Cerebellar cortex (tissue), 1 donor: Measurements from ENCODE around the gene P3H4.
A peak's percentile ranks its signal among the peaks of the same experiment; 100 is the strongest.
"Not testable (repeated sequence)": the region's sequence is repeated elsewhere in the genome, so short reads cannot be mapped to it uniquely, and the experiment has no call there.

Experiments used
- DNase-seq: peaks from one replicate; pipeline ENCODE4 v3.0.0-alpha.2; 2015; ENCODE audit warnings: low spot score

P3H4 gene

DNA sequence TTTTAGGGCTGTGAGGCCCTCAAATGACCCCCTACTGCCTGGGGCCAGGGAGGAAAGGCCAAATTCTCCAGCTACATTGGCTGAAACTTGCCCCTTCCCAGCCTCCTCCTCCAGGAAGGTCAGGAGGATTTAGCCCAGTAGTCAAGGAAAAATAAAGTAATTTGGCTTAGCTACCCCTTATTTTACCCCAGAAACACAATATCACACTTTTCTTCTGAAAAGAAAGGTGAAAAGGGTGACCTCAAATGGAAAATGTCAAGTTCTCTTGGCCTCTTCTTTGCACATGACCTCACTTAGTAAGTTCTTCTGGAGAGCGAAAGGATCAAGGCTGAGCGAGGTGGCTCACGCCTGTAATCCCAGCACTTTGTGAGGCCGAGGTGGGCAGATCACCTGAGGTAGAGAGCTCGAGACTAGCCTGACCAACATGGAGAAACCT is 17.2 kb downstream of the P3H4 start:
- no peak for DNase-seq

DNA sequence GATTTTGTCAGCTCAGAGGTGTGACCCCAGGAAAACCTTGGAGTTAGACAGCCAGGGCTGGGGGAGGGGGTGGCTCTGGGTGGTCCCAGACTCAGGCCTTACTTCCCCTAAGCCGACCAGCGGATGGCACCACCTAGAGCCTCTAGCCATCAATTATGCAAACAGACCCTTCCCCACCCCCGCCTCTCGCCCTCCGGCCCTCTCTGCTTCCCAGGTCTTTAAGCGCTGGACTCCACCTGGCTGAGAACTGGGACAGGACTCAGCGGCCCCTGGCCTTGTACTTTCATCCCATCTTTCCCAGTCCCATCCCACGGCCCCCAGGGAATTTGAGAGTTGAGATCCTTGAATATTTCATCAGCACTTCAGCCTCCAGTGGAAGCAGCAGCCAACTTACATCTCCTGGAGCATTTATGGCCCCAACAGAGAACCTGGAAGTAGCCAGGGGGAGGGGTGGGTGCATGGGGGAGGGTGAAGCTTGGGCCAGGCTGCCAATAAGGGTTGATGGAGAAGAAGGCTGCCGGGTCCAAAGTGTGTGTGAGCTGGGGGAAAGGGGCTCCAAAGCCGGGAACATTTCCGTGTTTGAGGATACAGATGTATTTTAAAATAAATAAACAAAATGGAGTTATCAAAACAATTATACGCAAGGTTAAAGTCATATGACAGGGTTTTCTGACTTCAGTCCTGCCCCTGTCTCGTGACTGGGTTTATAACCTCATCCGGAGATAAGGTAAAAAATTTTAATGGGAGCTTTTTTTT is 17.8 kb downstream of the P3H4 start:
- no peak for DNase-seq

GRCh38 chr17:41792845-41793783 is 18.6 kb downstream of the P3H4 start:
- DNase-seq, result no peak

GRCh38 chr17:41787021-41787418 is 24.7 kb downstream of the P3H4 start:
- DNase-seq, result no peak

DNA sequence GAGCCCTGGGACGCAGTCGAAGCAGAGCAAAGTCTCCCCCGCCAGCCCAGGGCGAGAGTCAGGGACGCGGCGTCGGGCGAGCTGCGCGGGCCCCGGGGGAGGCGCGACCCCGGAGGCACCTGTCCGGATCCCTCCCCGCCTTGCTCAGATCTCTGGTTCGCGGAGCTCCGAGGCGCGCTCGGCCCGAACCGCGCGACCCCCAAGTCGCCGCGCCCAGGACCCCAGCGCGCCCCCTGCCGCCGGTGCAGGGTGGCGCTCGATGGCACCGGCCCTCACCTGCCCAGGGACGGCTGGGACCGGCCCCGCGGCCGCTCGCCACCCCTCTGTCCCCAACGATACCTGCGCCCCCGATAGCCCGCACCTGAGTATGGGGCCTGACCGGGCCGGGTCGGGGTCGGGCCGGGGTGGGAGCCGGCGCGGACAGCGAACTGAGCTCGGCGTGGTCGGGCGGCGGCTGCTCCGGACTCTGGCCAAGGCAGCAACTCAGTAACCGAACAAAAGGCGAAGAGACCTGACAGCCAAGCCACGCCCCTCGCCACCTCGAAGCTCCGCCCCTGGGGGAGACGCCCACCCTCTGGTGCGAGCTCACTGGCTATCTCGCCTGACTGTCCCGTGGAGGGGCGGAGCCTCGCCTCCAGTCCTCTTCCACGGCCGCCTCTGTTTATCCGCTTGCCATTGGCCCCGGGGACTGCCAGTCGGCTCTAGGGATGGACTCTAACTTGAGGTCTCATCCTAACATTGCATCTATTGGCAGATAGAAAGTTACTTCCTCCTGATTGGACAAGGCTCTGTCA is 25.3 kb downstream of the P3H4 start, which contains the start of gene JUP:
TSS of gene JUP (minus strand) at position 485 of the 794 bp plus-strand sequence. CDS start 14,857 bp downstream, outside the sequence.
- DNase-seq, result peak; percentile 100

GRCh38 chr17:41785859-41786226 is 25.9 kb downstream of the P3H4 start:
- DNase-seq, result no peak

DNA sequence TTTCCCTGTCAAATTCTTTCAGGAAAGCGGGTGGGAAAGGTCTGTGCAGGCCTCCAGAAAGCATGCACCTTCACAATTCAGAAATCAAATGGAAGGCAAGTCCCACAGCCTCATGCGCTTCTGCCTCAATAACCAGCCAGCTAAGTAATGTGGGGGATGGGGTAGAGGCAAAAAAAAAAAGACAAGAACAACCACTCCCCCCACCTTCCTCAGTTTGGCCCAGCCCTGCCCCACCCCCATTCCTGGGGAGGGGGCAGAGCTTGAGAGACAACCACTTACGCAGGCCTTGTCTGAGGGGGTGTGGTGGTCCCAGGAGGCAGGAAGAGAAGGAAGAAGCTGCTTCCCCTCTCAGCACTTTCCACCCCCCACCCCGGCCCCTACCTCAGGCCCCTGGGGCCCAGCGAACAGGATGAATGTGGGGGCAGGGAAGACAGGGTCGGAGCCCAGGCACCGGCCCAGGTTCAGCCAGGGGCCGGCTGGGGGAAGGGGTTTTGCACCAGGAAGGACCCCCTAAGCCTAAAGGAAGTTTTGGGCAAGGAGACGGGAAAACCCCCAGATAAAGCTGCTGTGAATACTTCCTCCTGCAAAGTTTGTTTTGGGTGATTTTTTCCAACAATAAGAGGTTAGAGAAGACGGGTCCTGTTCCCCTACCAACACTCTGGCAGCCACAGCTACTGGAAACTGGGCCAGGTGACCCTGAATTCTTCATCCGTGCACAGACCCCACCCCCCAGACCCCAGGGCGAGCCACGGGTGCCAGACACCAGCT is 26.5 kb downstream of the P3H4 start:
- DNase-seq, result peak; percentile 65

DNA sequence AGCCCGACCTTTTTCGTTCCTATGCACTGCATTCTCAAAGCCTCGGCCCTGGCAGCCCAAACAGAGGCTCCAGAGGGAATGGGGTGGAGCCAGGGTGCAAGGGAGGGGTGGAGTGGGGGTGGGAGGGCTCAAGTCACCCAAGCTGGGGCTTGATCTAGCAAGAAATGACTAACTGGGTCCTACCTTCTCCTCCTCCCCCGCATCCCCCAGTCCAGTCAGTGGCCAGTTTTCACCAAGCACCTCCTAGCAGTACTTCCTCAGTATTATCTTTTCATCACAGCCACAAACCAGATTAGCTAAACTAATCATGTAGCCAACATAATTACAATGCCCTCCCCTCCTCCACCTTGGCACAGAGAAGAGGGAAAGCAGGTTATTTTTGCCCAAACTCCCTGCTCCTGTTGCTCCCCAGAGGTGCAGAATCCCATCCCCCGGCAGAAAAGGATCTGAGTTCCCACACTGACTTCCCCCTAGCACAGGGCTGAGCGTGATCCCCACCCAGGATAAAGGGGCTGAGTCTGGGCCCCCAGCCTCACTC is 27.5 kb downstream of the P3H4 start:
- DNase-seq, result no peak

GRCh38 chr17:41782142-41782541 is 29.6 kb downstream of the P3H4 start:
- DNase-seq, result no peak

DNA sequence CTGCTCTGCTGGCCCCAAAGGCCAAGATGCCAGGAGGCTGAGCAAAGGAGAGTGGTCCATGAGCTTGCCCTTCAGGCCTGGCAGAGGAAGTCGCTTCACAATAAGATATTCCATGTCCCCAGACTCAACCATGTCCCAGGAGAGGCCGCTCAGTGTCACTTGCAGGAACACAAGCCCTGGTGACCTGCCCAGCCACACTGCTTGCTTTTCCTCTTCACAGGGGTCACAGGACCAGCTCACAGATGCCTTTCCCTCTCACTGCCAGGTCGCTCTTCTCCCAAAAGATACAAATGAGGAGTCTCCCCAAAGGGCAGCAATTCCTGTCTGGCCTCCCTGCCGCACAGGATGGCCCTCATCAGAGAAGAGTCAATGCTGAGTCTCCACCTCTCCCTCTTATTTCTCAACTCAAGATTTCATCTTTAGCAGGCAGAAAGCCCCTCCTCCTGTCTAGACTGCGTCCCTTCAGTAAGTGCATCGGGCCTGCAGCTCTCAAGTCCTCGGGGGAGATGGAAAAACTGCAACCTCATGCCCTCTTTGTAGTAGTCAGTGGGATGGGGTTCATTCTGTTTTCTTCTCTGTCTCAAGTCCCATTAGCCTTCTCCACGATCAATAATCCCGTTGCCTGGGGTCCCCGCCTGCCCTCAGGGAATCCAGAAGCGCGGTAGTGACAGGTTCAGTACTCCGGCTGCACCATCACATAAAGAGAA is 30.2 kb downstream of the P3H4 start:
- DNase-seq, result no peak

- DNase-seq, result no peak
Measured at GRCh38 chr17:41779954-41780353, 31.8 kb downstream of the P3H4 start.

GRCh38 chr17:41777574-41778188 is 34.1 kb downstream of the P3H4 start:
- DNase-seq, result peak; percentile 83

DNA sequence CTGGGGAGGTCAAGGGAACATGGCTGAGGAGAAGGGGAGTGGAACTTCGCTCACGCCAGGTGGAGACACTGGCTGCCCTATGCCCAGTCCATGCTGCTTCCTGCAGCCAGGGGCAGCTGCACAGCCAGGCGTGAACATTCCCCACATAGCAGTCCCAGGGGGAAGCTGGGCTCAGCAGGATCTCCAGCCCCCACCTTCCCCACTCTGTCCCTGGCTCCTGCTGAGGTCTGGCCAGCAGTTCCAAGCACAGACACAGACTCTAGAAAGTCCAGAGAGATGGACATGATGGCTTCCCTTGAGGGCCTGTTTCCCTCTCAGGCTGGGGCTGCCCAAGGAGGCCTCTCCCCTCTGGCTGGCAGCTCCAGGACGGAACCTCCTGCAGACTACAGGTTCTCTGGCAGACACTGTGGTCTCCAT is 34.6 kb downstream of the P3H4 start:
- DNase-seq, result no peak

DNA sequence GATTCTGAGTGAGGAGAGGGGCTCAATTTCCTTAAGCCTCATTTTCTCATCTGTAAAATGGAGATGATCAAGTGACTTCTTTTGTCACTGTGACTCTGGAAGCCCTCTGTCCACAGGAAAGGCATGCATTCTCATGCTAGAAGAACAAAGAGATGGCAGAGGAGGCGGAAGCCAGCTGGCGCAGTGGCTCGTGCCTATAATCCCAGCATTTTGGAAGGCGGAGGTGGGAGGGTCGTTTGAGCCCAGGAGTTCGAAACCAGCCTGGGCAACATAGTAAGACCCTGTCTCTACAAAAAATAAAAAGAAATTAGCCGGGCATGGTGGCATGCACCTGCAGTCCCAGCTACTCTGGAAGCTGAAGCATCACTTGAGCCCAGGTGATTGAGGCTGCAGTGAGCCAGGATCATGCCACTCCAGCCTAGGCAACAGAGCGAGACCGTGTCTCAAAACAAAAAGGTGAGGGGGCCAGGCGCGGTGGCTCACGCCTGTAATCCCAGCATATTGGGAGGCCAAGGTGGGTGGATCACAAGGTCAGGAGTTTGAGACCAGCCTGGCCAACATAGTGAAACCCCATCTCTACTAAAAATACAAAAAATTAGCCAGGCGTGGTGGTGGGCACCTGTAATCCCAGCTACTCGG is 35.4 kb downstream of the P3H4 start:
- not testable (repeated sequence) for DNase-seq

DNA sequence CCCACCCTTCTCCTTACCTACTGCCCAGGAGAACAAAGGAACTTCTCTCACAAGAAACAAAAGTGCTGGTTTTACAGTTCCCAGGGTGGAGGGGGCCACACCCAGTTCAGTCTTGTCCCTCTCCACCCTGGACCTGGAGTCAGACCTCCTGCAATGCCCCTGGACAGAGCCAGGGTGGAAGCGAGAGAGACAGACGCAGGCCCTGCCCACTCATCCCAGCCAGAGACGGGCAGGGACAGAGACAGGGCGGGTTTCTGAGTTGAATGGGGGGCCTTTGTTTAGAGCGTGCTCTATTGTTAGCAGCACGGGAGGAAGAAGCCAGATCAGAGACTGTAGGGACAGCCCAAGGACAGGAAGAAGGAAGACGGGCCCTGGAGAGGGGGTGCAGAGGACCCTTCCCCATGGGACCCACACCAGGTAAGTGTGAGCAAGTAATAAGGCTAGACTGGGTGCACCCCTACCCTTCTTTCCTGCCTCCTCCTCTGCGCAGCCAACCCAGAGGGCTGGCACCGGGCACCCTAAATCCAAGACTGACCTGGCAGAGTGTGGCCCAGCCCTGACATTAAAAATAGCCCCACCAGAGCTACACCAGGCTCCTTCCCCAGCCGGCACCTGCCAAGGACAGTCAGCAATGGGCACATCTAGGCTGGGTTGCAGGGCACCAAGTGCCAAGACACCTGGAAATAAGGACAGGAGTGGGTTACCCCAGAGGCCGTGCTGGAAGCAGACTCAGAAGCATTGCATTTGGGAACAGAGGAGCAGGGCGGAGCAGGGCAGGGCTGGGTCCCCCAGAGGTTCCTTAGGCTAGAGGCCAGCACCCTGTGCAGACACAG is 36.1 kb downstream of the P3H4 start:
- no peak for DNase-seq

GRCh38 chr17:41773731-41774193 is 38.0 kb downstream of the P3H4 start:
- no peak for DNase-seq

DNA sequence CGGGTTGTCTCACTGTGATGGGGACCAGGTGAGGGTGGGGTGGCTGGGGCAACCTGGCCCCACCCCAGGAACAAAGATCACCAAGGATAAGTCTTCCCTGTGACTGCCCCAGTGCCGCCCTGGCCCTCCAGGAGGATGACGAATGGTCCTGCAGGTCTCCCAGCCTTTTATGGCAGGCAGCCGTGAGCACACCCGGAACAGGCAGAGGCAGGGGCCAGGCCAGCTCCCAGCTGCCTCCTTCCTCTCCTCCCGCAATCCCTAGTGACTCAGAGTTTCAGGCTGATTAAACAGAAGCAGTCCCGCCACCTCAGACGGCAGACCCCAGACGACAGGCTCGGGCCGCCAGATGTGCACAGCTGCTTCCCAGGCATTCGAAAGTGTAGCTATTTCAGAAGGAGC is 38.6 kb downstream of the P3H4 start:
- DNase-seq, result no peak

DNA sequence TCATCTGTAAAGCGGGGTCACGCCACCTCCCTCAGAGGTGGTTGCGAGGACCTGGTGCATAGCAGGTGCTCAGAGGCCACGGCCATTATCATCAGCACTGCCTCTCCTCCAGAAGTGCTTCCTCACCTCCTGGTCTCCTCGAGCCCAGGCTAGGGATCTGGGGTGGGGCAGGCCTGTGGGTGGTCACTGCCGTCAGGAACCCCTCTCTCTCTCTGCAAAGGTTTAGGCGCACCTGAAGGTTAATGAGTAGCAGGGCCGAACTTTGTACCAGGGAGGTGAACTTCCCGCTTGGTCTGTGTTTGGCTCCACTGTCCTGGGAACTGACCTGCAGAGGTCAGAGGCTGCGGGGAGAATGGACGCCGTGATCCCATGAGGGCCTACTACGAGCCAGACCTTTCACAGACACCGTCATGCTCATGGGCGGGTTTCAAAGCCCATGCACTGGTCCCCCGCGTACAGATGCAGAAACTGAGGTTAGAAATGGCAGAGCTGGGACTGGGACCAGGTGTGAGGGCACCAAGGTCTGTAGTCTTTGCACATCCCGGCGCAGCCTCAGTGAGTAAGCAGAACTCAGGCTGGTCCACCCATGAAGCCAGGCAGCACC is 39.1 kb downstream of the P3H4 start:
- no peak for DNase-seq
